ENCODE data around the gene TFCP2.

DNA sequence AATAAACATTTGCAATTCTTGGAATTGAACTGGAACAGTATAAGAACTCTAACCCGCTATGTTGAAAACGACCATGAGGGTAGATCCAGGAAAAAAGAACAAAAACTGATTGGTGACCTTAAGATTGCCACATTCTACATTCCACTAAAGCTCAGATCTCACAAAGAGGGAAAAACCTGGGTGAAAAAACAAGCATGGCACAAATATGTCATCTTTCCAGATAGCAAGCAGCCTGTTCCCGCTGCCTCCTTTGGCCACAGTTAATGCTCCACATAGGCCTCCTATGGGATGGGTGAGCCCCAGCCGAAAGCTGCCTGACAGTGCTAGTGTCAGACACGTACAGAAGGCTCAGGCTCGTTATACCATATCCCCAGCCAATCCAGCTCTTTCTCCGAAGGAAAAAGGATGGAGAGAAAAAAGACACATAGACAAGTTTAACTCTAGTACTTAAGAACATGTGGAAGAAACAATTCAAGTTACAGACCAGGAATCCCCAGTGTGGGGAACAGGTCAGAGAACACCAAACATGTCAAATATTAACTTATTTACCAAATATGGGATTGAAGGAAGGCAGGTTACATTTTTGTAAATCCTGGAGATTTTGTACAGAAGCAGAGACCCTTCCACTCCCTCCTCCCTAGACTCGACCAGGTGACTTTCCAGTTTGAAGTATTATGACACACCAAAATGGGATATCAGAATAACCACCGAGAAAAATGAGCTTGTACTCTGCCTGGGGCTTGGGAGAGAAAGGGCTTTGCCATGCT, 110.1 kb downstream of the TFCP2 start:
- no peak for TF ChIP-seq ATF2 (tag by site-specific recombination; IDR thresholded peaks at IDR 0.05; ENCODE audit: low read depth)
- no peak for TF ChIP-seq ZBTB48 (tag by site-specific recombination; IDR thresholded peaks at IDR 0.05)
- no peak for TF ChIP-seq ZBTB7A (tag by site-specific recombination; IDR thresholded peaks at IDR 0.05; ENCODE audit: low read depth)
- TF ChIP-seq TCF7L2 (IDR thresholded peaks at IDR 0.05; ENCODE audit: borderline replicate concordance, low read depth, low read length) = no peak
- TF ChIP-seq TRIM28 (IDR thresholded peaks at IDR 0.05; ENCODE audit: borderline replicate concordance, low read length) = no peak
